Lung (tissue), 12 donors: ENCODE data around the gene NOTCH4. TPM values are rescaled to one million over a fixed set of nuclear protein-coding genes. Genes with fewer than 3 reads are reported as not detected.

Source experiments
- ATAC-seq: fragments of 200-7000 bp; cut with Tn5 transposase; one replicate; pipeline ENCODE4 v1.9.1; 2020; ENCODE audit warnings: moderate number of reproducible peaks; ENCODE audit not compliant: insufficient read depth, low FRiP score
- DNase-seq, 3 donors: peaks; one replicate each; pipeline ENCODE4 v3.0.0-alpha.2; 2013 to 2017
- H3K27ac ChIP-seq, 2 donors: one replicate each; pipeline ENCODE4 v1.5.1; 2013; ENCODE audit warnings: mild to moderate bottlenecking in 2 of 2, moderate library complexity in 2 of 2, control low read depth in 1 of 2, inconsistent platforms in 1 of 2, low read depth in 1 of 2, low read length in 1 of 2
- H3K27me3 ChIP-seq, 3 donors: one replicate each; pipeline ENCODE4 v1.5.1; 2013; ENCODE audit warnings: low read length in 2 of 3; ENCODE audit not compliant: control insufficient read depth in 3 of 3, insufficient read depth in 3 of 3
- H3K36me3 ChIP-seq, 4 donors: one replicate each; pipeline ENCODE4 v1.5.1; 2013; ENCODE audit warnings: low read length in 4 of 4, mild to moderate bottlenecking in 1 of 4, moderate library complexity in 1 of 4; ENCODE audit not compliant: control insufficient read depth in 4 of 4, insufficient read depth in 4 of 4
- H3K4me1 ChIP-seq, 5 donors: one replicate each; pipeline ENCODE4 v1.5.1; 2013; ENCODE audit warnings: low read length in 5 of 5, mild to moderate bottlenecking in 2 of 5, moderate library complexity in 1 of 5; ENCODE audit not compliant: control insufficient read depth in 5 of 5, insufficient read depth in 5 of 5
- H3K4me3 ChIP-seq: one replicate; pipeline ENCODE4 v1.5.1; 2013; ENCODE audit warnings: mild to moderate bottlenecking, control low read depth, moderate library complexity
- H3K9ac ChIP-seq, 2 donors: one replicate each; pipeline ENCODE4 v1.5.1; 2013; ENCODE audit warnings: low read length in 2 of 2, control low read depth in 1 of 2; ENCODE audit not compliant: insufficient read depth in 1 of 2
- H3K9me3 ChIP-seq, 4 donors: one replicate each; pipeline ENCODE4 v1.5.1; 2013; ENCODE audit warnings: low read length in 3 of 4, mild to moderate bottlenecking in 1 of 4, moderate library complexity in 1 of 4; ENCODE audit not compliant: control insufficient read depth in 4 of 4, insufficient read depth in 3 of 4
- WGBS, 2 donors: extraction: QIAGEN DNeasy Blood & Tissue Kit; methylation state at CpG; one replicate each; pipeline ENCODE4 v1.1.7; 2013; 5-methylcytosine and 5-hydroxymethylcytosine counted together
- polyA plus RNA-seq, 2 donors: library from polyadenylated mRNA; stranded (reverse); fragments of 200-250 nt; gene quantifications; one replicate each; pipeline ENCODE4 v1.2.1, GENCODE V29; 2013
- total RNA-seq, 2 donors: library from RNA; depleted of rRNA in 1 of 2; stranded (reverse); fragments of >200 nt in 1 of 2; gene quantifications; one replicate each; pipeline ENCODE4 v1.2.1, GENCODE V29; 2014 to 2021
- TF ChIP-seq, protein P1 (sequence below): IDR thresholded peaks from 2 replicates; pipeline ENCODE4 v1.5.1; 2012; ENCODE audit warnings: mild to moderate bottlenecking; ENCODE audit errors: control extremely low read depth, extremely low read depth
- donor health status: control.
- donor health status: control.
- donor health status: Bipolar disorder and iron deficiency.
- donor health status: healthy.
- donor health status: DM: yes; HTN: yes; CAD: no.

The NOTCH4 gene
- total and polyA plus RNA-seq, 4 donors = 38.8 to 54.6 (median 43.2) TPM

DNA sequence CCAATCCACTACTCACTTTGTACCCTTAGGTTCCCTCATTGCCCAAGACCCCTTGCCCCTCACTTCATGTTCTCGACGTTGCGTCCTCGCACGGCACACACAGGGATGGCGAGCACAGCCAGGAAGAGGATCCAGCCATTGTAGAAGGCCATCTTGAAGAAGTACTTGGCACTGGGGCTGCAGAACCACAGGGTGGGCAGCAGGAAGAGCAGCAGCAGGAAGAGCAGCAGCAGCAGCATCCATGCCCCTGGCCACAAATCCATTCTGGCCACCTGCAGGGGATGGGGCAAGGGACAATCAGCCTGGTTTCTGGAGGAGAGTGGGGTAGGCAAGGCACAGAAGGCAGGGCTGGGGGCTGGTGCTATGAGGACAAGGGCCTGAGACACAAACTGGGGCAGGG is 52.6 kb downstream of the NOTCH4 start:
- ATAC-seq (no peak), DNase-seq (no peak)
- WGBS, 2 donors = 96% methylated on average over 6 of the region's 6 CpGs
- Histone ChIP-seq H3K27me3 (no peaks in the 10 kb centered on the region), H3K27ac (no peak overlapping the region), H3K9ac (no peak overlapping the region), H3K36me3 (peaks cover 3 to 32% (median 19%) of the 10 kb centered on the region in 4 donors), H3K4me1 (peaks cover 0 to 24% (median 8%) of the 10 kb centered on the region in 5 donors), H3K4me3 (no peak overlapping the region), H3K9me3 (no peaks in the 10 kb centered on the region)
- TF ChIP-seq, protein P1, sequence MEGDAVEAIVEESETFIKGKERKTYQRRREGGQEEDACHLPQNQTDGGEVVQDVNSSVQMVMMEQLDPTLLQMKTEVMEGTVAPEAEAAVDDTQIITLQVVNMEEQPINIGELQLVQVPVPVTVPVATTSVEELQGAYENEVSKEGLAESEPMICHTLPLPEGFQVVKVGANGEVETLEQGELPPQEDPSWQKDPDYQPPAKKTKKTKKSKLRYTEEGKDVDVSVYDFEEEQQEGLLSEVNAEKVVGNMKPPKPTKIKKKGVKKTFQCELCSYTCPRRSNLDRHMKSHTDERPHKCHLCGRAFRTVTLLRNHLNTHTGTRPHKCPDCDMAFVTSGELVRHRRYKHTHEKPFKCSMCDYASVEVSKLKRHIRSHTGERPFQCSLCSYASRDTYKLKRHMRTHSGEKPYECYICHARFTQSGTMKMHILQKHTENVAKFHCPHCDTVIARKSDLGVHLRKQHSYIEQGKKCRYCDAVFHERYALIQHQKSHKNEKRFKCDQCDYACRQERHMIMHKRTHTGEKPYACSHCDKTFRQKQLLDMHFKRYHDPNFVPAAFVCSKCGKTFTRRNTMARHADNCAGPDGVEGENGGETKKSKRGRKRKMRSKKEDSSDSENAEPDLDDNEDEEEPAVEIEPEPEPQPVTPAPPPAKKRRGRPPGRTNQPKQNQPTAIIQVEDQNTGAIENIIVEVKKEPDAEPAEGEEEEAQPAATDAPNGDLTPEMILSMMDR = no peak

DNA sequence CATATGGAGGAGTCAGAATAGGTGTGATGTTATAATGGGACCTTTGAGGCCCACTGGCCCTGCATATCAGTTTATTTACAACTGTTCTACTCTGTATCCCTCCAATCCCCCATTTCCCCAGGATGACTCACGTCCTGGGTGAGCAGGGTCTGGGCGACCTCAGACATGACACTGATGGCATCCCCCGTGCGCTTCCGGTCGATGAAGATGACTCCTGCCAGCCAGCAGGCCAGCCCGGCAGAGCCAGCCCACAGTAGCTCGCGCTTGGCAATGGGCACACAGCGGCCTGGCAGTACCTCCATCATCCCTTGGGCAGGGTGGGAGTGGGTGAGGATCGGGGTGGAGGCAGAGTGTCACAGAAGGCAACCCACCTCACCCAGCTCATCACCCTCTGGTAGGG is 53.6 kb downstream of the NOTCH4 start:
- no peak for ATAC-seq
- WGBS, 2 donors = 95 to 96% methylated on average over 11 of the region's 11 CpGs

DNA sequence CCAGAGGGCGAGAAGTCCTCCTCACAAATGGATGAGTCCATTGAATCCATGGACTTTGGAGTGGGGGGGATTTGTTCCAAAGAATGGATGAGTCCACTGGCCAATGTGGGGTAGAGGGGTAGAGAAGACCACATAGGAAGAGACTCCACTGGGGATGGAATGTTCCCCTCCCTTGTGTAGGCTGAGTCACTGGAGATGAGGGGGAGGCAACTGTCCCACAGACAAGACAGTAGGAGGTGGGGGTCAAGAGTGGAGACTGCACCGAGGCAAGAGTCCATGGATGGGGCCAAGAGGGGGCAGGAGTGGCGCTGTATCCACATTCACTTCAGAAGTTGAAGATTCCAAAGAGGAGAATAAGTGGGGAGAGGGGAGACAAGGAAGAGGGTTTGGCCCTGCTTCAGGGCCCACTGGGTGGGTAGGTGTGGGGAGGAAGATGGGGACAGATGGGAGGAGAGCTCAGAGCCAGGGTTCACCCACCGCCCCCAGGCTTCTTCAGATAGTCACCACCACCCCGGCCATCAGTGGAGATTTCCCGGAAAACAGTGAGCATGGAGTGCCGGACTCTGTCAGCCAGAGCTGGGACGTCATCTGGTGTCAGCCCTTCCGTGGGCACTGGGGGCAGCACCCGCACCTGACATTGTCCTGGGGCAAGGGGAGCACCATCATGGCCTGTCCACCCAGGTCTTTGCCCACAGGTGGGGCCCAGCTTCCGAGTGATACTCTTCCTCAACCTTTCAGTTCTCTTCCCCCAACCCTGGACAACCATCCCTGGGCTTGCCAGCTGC is 54.9 kb downstream of the NOTCH4 start:
- Histone ChIP-seq H3K36me3 (peaks cover 3 to 32% (median 21%) of the 10 kb centered on the region in 4 donors), H3K27ac (no peak overlapping the region), H3K4me3 (no peak overlapping the region), H3K27me3 (peaks cover 0 to 1% (median 0%) of the 10 kb centered on the region in 3 donors), H3K9ac (no peak overlapping the region), H3K9me3 (no peaks in the 10 kb centered on the region), H3K4me1 (peaks cover 0 to 7% (median 0%) of the 10 kb centered on the region in 5 donors)
- TF ChIP-seq, protein P1 = no peak
- WGBS, 2 donors = 87 to 95% methylated on average over 11 of the region's 11 CpGs
- DNase-seq (no peak), ATAC-seq (no peak)

More for the DNA sequence above, 53.6 kb downstream of the NOTCH4 start:
- no peak overlapping the region for H3K27ac ChIP-seq
- H3K9me3 ChIP-seq = no peaks in the 10 kb centered on the region
- TF ChIP-seq, protein P1 = no peak
- DNase-seq = no peak
- H3K4me1 ChIP-seq = peaks cover 0 to 20% (median 8%) of the 10 kb centered on the region in 5 donors
- no peak overlapping the region for H3K9ac ChIP-seq
- H3K27me3 ChIP-seq = no peaks in the 10 kb centered on the region
- peaks cover 3 to 32% (median 21%) of the 10 kb centered on the region in 4 donors for H3K36me3 ChIP-seq
- H3K4me3 ChIP-seq = no peak overlapping the region
